Measurements from ENCODE around the gene APOLD1. TPM values are rescaled to one million over a fixed set of nuclear protein-coding genes. Genes with fewer than 3 reads are reported as not detected.
"Not testable (repeated sequence)": the region's sequence is repeated elsewhere in the genome, so short reads cannot be mapped to it uniquely, and the experiment has no call there.

Gene APOLD1
- total RNA-seq, 1 donor from 2014 or later = 0.70 TPM

GRCh38 chr12:12837025-12837812 is 51.8 kb downstream of the APOLD1 start:
- Mint-ChIP-seq H3K4me3 (ENCODE audit: unreplicated experiment) (no peak overlapping the region), H3K27ac (ENCODE audit: unreplicated experiment) (peak overlapping the region; percentile 59), H3K4me1 (ENCODE audit: low read depth, unreplicated experiment) (peaks cover 22% of the 10 kb centered on the region), H3K9me3 (ENCODE audit: unreplicated experiment) (no peaks in the 10 kb centered on the region), H3K36me3 (ENCODE audit: low read depth, unreplicated experiment) (peaks cover 24% of the 10 kb centered on the region), H3K27me3 (ENCODE audit: low read depth, unreplicated experiment) (no peaks in the 10 kb centered on the region)
- FAIRE-seq = peak; percentile 88
- Histone ChIP-seq H3K9me3 (ENCODE audit: insufficient read depth, low read depth, low read length) (no peaks in the 10 kb centered on the region), H3K4me1 (ENCODE audit: insufficient read depth, low read length) (peaks cover 32% of the 10 kb centered on the region), H2AFZ (ENCODE audit: low read depth, low read length) (no peak overlapping the region), H3K4me2 (ENCODE audit: low read length) (no peak overlapping the region), H4K20me1 (ENCODE audit: insufficient read depth, low read length) (no peaks in the 10 kb centered on the region), H3K27ac (ENCODE audit: low read depth, low read length) (peak overlapping the region; percentile 49), H3K4me3 (ENCODE audit: insufficient read depth, low read depth, low read length) (no peak overlapping the region), H3K9ac (ENCODE audit: low read length) (peak overlapping the region; percentile 18), H3K79me2 (ENCODE audit: insufficient read depth, low read length) (no peaks in the 10 kb centered on the region), H3K36me3 (ENCODE audit: insufficient read depth, low read length) (peaks cover 11% of the 10 kb centered on the region), H3K27me3 (ENCODE audit: insufficient read depth, low read length) (no peaks in the 10 kb centered on the region)
- DNase-seq (ENCODE audit: low read depth) = peak; percentile 71
- no peak for TF ChIP-seq EZH2 (IDR thresholded peaks at IDR 0.05; ENCODE audit: insufficient read depth, low read length)
- peak; percentile 84 for TF ChIP-seq CTCF (IDR thresholded peaks at IDR 0.05; ENCODE audit: insufficient read depth, low read depth, low read length)

GRCh38 chr12:12837813-12838153 is 52.3 kb downstream of the APOLD1 start:
- DNase-seq (ENCODE audit: low read depth) (no peak), FAIRE-seq (no peak)
- Histone ChIP-seq H3K4me1 (ENCODE audit: insufficient read depth, low read length) (peaks cover 32% of the 10 kb centered on the region), H3K27me3 (ENCODE audit: insufficient read depth, low read length) (no peaks in the 10 kb centered on the region), H3K9me3 (ENCODE audit: insufficient read depth, low read depth, low read length) (no peaks in the 10 kb centered on the region), H3K36me3 (ENCODE audit: insufficient read depth, low read length) (peaks cover 11% of the 10 kb centered on the region), H3K27ac (ENCODE audit: low read depth, low read length) (peak overlapping the region; percentile 49), H3K4me2 (ENCODE audit: low read length) (no peak overlapping the region), H4K20me1 (ENCODE audit: insufficient read depth, low read length) (no peaks in the 10 kb centered on the region), H3K9ac (ENCODE audit: low read length) (peak overlapping the region; percentile 18), H2AFZ (ENCODE audit: low read depth, low read length) (no peak overlapping the region), H3K79me2 (ENCODE audit: insufficient read depth, low read length) (no peaks in the 10 kb centered on the region), H3K4me3 (ENCODE audit: insufficient read depth, low read depth, low read length) (no peak overlapping the region)
- Mint-ChIP-seq H3K4me3 (ENCODE audit: unreplicated experiment) (no peak overlapping the region), H3K9me3 (ENCODE audit: unreplicated experiment) (no peaks in the 10 kb centered on the region), H3K36me3 (ENCODE audit: low read depth, unreplicated experiment) (peaks cover 20% of the 10 kb centered on the region), H3K27ac (ENCODE audit: unreplicated experiment) (peak overlapping the region; percentile 59), H3K27me3 (ENCODE audit: low read depth, unreplicated experiment) (no peaks in the 10 kb centered on the region), H3K4me1 (ENCODE audit: low read depth, unreplicated experiment) (peaks cover 22% of the 10 kb centered on the region)
- TF ChIP-seq CTCF (IDR thresholded peaks at IDR 0.05; ENCODE audit: insufficient read depth, low read depth, low read length) = no peak
- TF ChIP-seq EZH2 (IDR thresholded peaks at IDR 0.05; ENCODE audit: insufficient read depth, low read length) = no peak

DNA sequence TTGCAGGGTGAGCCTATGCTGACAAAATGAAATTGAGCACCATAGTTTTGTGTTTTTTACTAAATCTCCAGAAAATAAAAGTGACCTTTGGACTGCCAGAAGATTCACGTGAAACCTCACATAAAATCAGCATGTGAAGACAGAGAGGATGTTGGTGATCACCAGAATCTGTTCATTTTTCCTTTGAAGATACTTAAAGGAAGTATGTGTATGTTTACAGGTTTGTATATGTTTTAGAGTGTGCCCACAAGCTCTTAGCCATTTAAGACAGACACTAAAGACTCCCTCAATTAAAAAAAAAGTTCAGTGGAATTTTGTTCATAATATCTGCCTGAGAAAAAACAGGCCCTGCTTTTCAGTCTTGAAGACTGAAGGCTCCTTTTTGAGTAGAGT is 53.5 kb downstream of the APOLD1 start:
- Mint-ChIP-seq H3K4me1 (ENCODE audit: low read depth, unreplicated experiment) (peaks cover 22% of the 10 kb centered on the region), H3K4me3 (ENCODE audit: unreplicated experiment) (no peak overlapping the region), H3K27me3 (ENCODE audit: low read depth, unreplicated experiment) (no peaks in the 10 kb centered on the region), H3K27ac (ENCODE audit: unreplicated experiment) (no peak overlapping the region), H3K9me3 (ENCODE audit: unreplicated experiment) (no peaks in the 10 kb centered on the region), H3K36me3 (ENCODE audit: low read depth, unreplicated experiment) (peaks cover 12% of the 10 kb centered on the region)
- H3K9me3 ChIP-seq (ENCODE audit: insufficient read depth, low read depth, low read length) = no peaks in the 10 kb centered on the region
- peaks cover 32% of the 10 kb centered on the region for H3K4me1 ChIP-seq (ENCODE audit: insufficient read depth, low read length)
- no peak overlapping the region for H3K4me3 ChIP-seq (ENCODE audit: insufficient read depth, low read depth, low read length)
- no peak overlapping the region for H3K9ac ChIP-seq (ENCODE audit: low read length)
- DNase-seq (ENCODE audit: low read depth) (no peak), FAIRE-seq (no peak)
- H4K20me1 ChIP-seq (ENCODE audit: insufficient read depth, low read length) = no peaks in the 10 kb centered on the region
- H3K79me2 ChIP-seq (ENCODE audit: insufficient read depth, low read length) = no peaks in the 10 kb centered on the region
- no peak overlapping the region for H2AFZ ChIP-seq (ENCODE audit: low read depth, low read length)
- no peak overlapping the region for H3K4me2 ChIP-seq (ENCODE audit: low read length)
- H3K27me3 ChIP-seq (ENCODE audit: insufficient read depth, low read length) = no peaks in the 10 kb centered on the region
- no peak for TF ChIP-seq CTCF (IDR thresholded peaks at IDR 0.05; ENCODE audit: insufficient read depth, low read depth, low read length)
- TF ChIP-seq EZH2 (IDR thresholded peaks at IDR 0.05; ENCODE audit: insufficient read depth, low read length) = no peak
- peak overlapping the region; percentile 37 for H3K27ac ChIP-seq (ENCODE audit: low read depth, low read length)
- peaks cover 4% of the 10 kb centered on the region for H3K36me3 ChIP-seq (ENCODE audit: insufficient read depth, low read length)

GRCh38 chr12:12839439-12839838 is 54.0 kb downstream of the APOLD1 start:
- H3K9ac ChIP-seq (ENCODE audit: low read length) = peak overlapping the region; percentile 35
- H3K27me3 Mint-ChIP-seq (ENCODE audit: low read depth, unreplicated experiment); H2AFZ ChIP-seq (ENCODE audit: low read depth, low read length); H3K4me3 Mint-ChIP-seq (ENCODE audit: unreplicated experiment); H4K20me1 ChIP-seq (ENCODE audit: insufficient read depth, low read length); H3K27me3 ChIP-seq (ENCODE audit: insufficient read depth, low read length); H3K27ac Mint-ChIP-seq (ENCODE audit: unreplicated experiment); H3K9me3 ChIP-seq (ENCODE audit: insufficient read depth, low read depth, low read length); H3K79me2 ChIP-seq (ENCODE audit: insufficient read depth, low read length); DNase-seq (ENCODE audit: low read depth); FAIRE-seq; H3K9me3 Mint-ChIP-seq (ENCODE audit: unreplicated experiment); H3K36me3 ChIP-seq (ENCODE audit: insufficient read depth, low read length); H3K4me3 ChIP-seq (ENCODE audit: insufficient read depth, low read depth, low read length): not testable (repeated sequence)
- H3K4me2 ChIP-seq (ENCODE audit: low read length) = peak overlapping the region; percentile 44
- peaks cover 12% of the 10 kb centered on the region for H3K36me3 Mint-ChIP-seq (ENCODE audit: low read depth, unreplicated experiment)
- H3K4me1 ChIP-seq (ENCODE audit: insufficient read depth, low read length) = peaks cover 32% of the 10 kb centered on the region
- peak overlapping the region; percentile 72 for H3K27ac ChIP-seq (ENCODE audit: low read depth, low read length)
- H3K4me1 Mint-ChIP-seq (ENCODE audit: low read depth, unreplicated experiment) = peaks cover 22% of the 10 kb centered on the region
